Spleen (tissue), 11 donors: ENCODE results near the gene DYSF. TPM values are rescaled to one million over a fixed set of nuclear protein-coding genes. Genes with fewer than 3 reads are reported as not detected.

Experiments used
- DNase-seq: peaks from one replicate; pipeline ENCODE4 v3.0.0-alpha.2; 2020
- H3K27ac ChIP-seq, 8 donors: fragments of 200-600 bp; sonication (generic) in 7 of 8; 1 replicate in 4 of 8; 2 replicates in 4 of 8; pipeline versions ENCODE4 v1.5.0 to v1.8.0; 2016 to 2021; ENCODE audit warnings: inconsistent platforms in 4 of 8, mild to moderate bottlenecking in 4 of 8, moderate library complexity in 1 of 8
- H3K27me3 ChIP-seq, 7 donors: fragments of 200-600 bp; sonication (generic) in 6 of 7; replicated peaks in 1 of 7; 1 replicate in 4 of 7; 2 replicates in 3 of 7; pipeline versions ENCODE4 v1.5.0 to v1.8.0; 2016 to 2021; ENCODE audit warnings: inconsistent platforms in 3 of 7, mild to moderate bottlenecking in 1 of 7
- H3K36me3 ChIP-seq, 6 donors: fragments of 200-600 bp; sonication (generic) in 5 of 6; 1 replicate in 4 of 6; 2 replicates in 2 of 6; pipeline versions ENCODE4 v1.5.0 to v1.8.0; 2016 to 2021; ENCODE audit warnings: inconsistent platforms in 2 of 6
- H3K4me1 ChIP-seq, 6 donors: fragments of 200-600 bp; sonication (generic) in 5 of 6; 1 replicate in 3 of 6; 2 replicates in 3 of 6; pipeline versions ENCODE4 v1.5.0 to v1.8.0; 2016 to 2021; ENCODE audit warnings: inconsistent platforms in 3 of 6
- H3K4me3 ChIP-seq, 8 donors: fragments of 200-600 bp; sonication (generic) in 7 of 8; 1 replicate in 4 of 8; 2 replicates in 4 of 8; pipeline versions ENCODE4 v1.5.0 to v1.8.0; 2016 to 2021; ENCODE audit warnings: inconsistent platforms in 4 of 8, mild to moderate bottlenecking in 4 of 8, moderate library complexity in 2 of 8
- H3K9me3 ChIP-seq, 8 donors: fragments of 200-600 bp; sonication (generic) in 7 of 8; 1 replicate in 4 of 8; 2 replicates in 4 of 8; pipeline versions ENCODE4 v1.5.0 to v1.8.0; 2016 to 2021; ENCODE audit warnings: inconsistent platforms in 4 of 8
- CTCF ChIP-seq, 11 experiments: fragments of 200-600 bp in 7 of 11; fragments of 450-650 bp in 4 of 11; sonication (generic) in 4 of 11; IDR thresholded peaks in 8 of 11; conservative IDR thresholded peaks in 3 of 11; 1 replicate in 7 of 11; 2 replicates in 4 of 11; pipeline versions ENCODE4 v1.4.0 to v1.8.0; 2016 to 2021; ENCODE audit warnings: antibody characterized with exemption in 11 of 11, inconsistent platforms in 4 of 11, mild to moderate bottlenecking in 1 of 11
- POLR2A ChIP-seq, 3 donors: fragments of 450-650 bp; IDR thresholded peaks; one replicate each; pipeline ENCODE4 v1.5.1; 2017; ENCODE audit warnings: antibody characterized with exemption in 3 of 3, mild to moderate bottlenecking in 1 of 3
- POLR2AphosphoS5 ChIP-seq, 3 donors: sonication (generic); formaldehyde crosslinking; IDR thresholded peaks; one replicate each; pipeline ENCODE4 v1.5.1; 2017; ENCODE audit warnings: antibody characterized with exemption in 3 of 3
- WGBS, 5 donors: extraction: QIAGEN DNeasy Blood & Tissue Kit in 3 of 5; methylation state at CpG; one replicate each; pipeline versions ENCODE4 v1.1.5 to v1.1.7; 2013 to 2018; 5-methylcytosine and 5-hydroxymethylcytosine counted together
- intact Hi-C: fragments of 100-400 bp; cut with DNase I; formaldehyde crosslinking; loops from one replicate; pipeline ENCODE4 v1.15.0; 2023; ENCODE audit warnings: low total_unique reads
- polyA plus RNA-seq, 3 donors: library from polyadenylated mRNA; stranded (reverse); fragments of 200-250 nt; gene quantifications; one replicate each; pipeline ENCODE4 v1.2.1, GENCODE V29; 2013
- total RNA-seq, 7 donors: library from RNA; depleted of rRNA in 3 of 7; stranded (reverse); fragments of >200 nt in 3 of 7; fragmentation: NEBNext Ultra II Directional in 4 of 7; extraction: Animal tissue kit (Norgen Biotek cat#: 25700) in 4 of 7; gene quantifications; one replicate each; pipeline versions ENCODE4 v1.1.0 to v1.2.1, GENCODE V29; 2016 to 2021
- donor health status: healthy with polysubstance abuse.
- donor health status: DM: no; HTN: no; CAD: no; lungs with moderate emphysema.
- donor health status: DM: no; HTN: no; CAD: no.
- donor health status: Bipolar disorder and iron deficiency.
- donor health status: healthy.
- donor health status: DM: no; HTN: no; CAD: no.
- donor health status: DM: yes; HTN: yes; CAD: no.

DYSF gene
- total and polyA plus RNA-seq, 10 donors, result 4.0 to 287 (median 124) TPM

- WGBS, 5 donors, result 89 to 98% (median 94%) methylated on average over 3 of the region's 3 CpGs
These were observed 160.1 kb downstream of the DYSF start for GRCh38 chr2:71613403-71613952.

GRCh38 chr2:71613953-71614925 lies 160.9 kb downstream of the DYSF start:
- H3K36me3 ChIP-seq, result peaks cover 0 to 80% (median 7%) of the 10 kb centered on the region in 6 donors
- no peak for DNase-seq
- H3K9me3 ChIP-seq, result no peaks in the 10 kb centered on the region
- H3K27me3 ChIP-seq, result no peaks in the 10 kb centered on the region
- H3K4me3 ChIP-seq, result no peak overlapping the region
- H3K27ac ChIP-seq, result peak overlapping the region; percentile 35 to 80 (median 68)
- peaks cover 11 to 56% (median 29%) of the 10 kb centered on the region in 6 donors for H3K4me1 ChIP-seq
- WGBS, 5 donors, result 67 to 91% (median 81%) methylated on average over 6 to 8 of the region's 8 CpGs
- intact Hi-C loops, result no loop called here
- no peak for TF ChIP-seq POLR2AphosphoS5 (IDR thresholded peaks at IDR 0.05)
- TF ChIP-seq POLR2A (IDR thresholded peaks at IDR 0.05), result no peak
- no peak for TF ChIP-seq CTCF (IDR thresholded peaks at IDR 0.05 in 8 of 11, conservative IDR thresholded peaks at IDR 0.05 in 3 of 11)

More at GRCh38 chr2:71613403-71613952, 160.1 kb downstream of the DYSF start:
- no peak for TF ChIP-seq POLR2A (IDR thresholded peaks at IDR 0.05)
- TF ChIP-seq CTCF (IDR thresholded peaks at IDR 0.05 in 8 of 11, conservative IDR thresholded peaks at IDR 0.05 in 3 of 11), result no peak
- TF ChIP-seq POLR2AphosphoS5 (IDR thresholded peaks at IDR 0.05), result no peak
- H3K27ac ChIP-seq, result peak overlapping the region in 2 of 8 donors; percentile 68 to 79
- H3K4me1 ChIP-seq, result peaks cover 9 to 52% (median 27%) of the 10 kb centered on the region in 6 donors
- intact Hi-C loops, result no loop called here
- no peak overlapping the region for H3K4me3 ChIP-seq
- H3K36me3 ChIP-seq, result peaks cover 0 to 83% (median 7%) of the 10 kb centered on the region in 6 donors
- no peak for DNase-seq
- no peaks in the 10 kb centered on the region for H3K27me3 ChIP-seq
- H3K9me3 ChIP-seq, result no peaks in the 10 kb centered on the region

GRCh38 chr2:71614976-71615766 lies 161.8 kb downstream of the DYSF start:
- peaks cover 11 to 52% (median 30%) of the 10 kb centered on the region in 6 donors for H3K4me1 ChIP-seq
- peaks cover 0 to 82% (median 7%) of the 10 kb centered on the region in 6 donors for H3K36me3 ChIP-seq
- WGBS, 5 donors, result 34 to 93% (median 58%) methylated on average over 5 to 9 of the region's 9 CpGs
- H3K4me3 ChIP-seq, result no peak overlapping the region
- peak overlapping the region; percentile 35 to 80 (median 68) for H3K27ac ChIP-seq
- no peaks in the 10 kb centered on the region for H3K9me3 ChIP-seq
- intact Hi-C loops, result no loop called here
- TF ChIP-seq CTCF (IDR thresholded peaks at IDR 0.05 in 8 of 11, conservative IDR thresholded peaks at IDR 0.05 in 3 of 11) (no peak), POLR2AphosphoS5 (IDR thresholded peaks at IDR 0.05) (peak; percentile 58 to 70 (median 66))
- H3K27me3 ChIP-seq, result no peaks in the 10 kb centered on the region
- DNase-seq, result no peak
